KMS-11 (cell line): ENCODE results near the gene CWF19L1.

Experiments used
- H2AFZ ChIP-seq: fragments of 200-600 bp; sonication (generic); 2 replicates; pipeline ENCODE4 v1.6.1; 2016; ENCODE audit warnings: antibody characterized with exemption, mixed run types, low read depth
- H3K27ac ChIP-seq: fragments of 200-600 bp; sonication (generic); 2 replicates; pipeline ENCODE4 v1.6.1; 2016; ENCODE audit warnings: mild to moderate bottlenecking, mixed run types
- H3K27me3 ChIP-seq: fragments of 200-600 bp; sonication (generic); 2 replicates; pipeline ENCODE4 v1.6.1; 2017; ENCODE audit warnings: mild to moderate bottlenecking, low read depth, mixed run types, moderate library complexity; ENCODE audit not compliant: insufficient read depth
- H3K36me3 ChIP-seq: fragments of 200-600 bp; sonication (generic); 2 replicates; pipeline ENCODE4 v1.6.1; 2017; ENCODE audit warnings: mild to moderate bottlenecking, mixed run types; ENCODE audit not compliant: insufficient read depth
- H3K4me1 ChIP-seq: fragments of 200-600 bp; sonication (generic); 2 replicates; pipeline ENCODE4 v1.6.1; 2016; ENCODE audit warnings: mild to moderate bottlenecking, low read depth, mixed run types; ENCODE audit not compliant: poor library complexity, severe bottlenecking
- H3K4me2 ChIP-seq: fragments of 200-600 bp; sonication (generic); 2 replicates; pipeline ENCODE4 v1.7.0; 2016; ENCODE audit warnings: mild to moderate bottlenecking, mixed run types
- H3K4me3 ChIP-seq: fragments of 200-600 bp; sonication (generic); IDR thresholded peaks from 2 replicates; pipeline ENCODE4 v1.6.1; 2017; ENCODE audit warnings: low read depth, low read length, mixed read lengths; ENCODE audit not compliant: insufficient read depth
- H3K79me2 ChIP-seq: fragments of 200-600 bp; sonication (generic); 2 replicates; pipeline ENCODE4 v1.6.1; 2016; ENCODE audit warnings: low read depth, mixed run types; ENCODE audit not compliant: insufficient read depth
- H3K9ac ChIP-seq: fragments of 200-600 bp; sonication (generic); 2 replicates; pipeline ENCODE4 v1.6.1; 2016; ENCODE audit warnings: mild to moderate bottlenecking, mixed run types
- H4K20me1 ChIP-seq: fragments of 200-600 bp; sonication (generic); 2 replicates; pipeline ENCODE4 v1.6.1; 2016; ENCODE audit warnings: mild to moderate bottlenecking, mixed run types; ENCODE audit not compliant: insufficient read depth
- CTCF ChIP-seq: fragments of 200-600 bp; sonication (generic); conservative IDR thresholded peaks from 2 replicates; pipeline ENCODE4 v1.6.1; 2017; ENCODE audit warnings: low read depth, mild to moderate bottlenecking, antibody characterized with exemption, low read length, moderate library complexity, mixed read lengths

The CWF19L1 gene

GRCh38 chr10:100209303-100209702, 58.1 kb downstream of the CWF19L1 start:
- no peak overlapping the region for H3K27ac ChIP-seq
- no peak overlapping the region for H3K4me2 ChIP-seq
- H3K4me1 ChIP-seq, result no peaks in the 10 kb centered on the region
- no peak overlapping the region for H3K4me3 ChIP-seq
- no peaks in the 10 kb centered on the region for H3K36me3 ChIP-seq
- H2AFZ ChIP-seq, result no peak overlapping the region
- no peak overlapping the region for H3K9ac ChIP-seq
- TF ChIP-seq CTCF, result no peak
- H3K79me2 ChIP-seq, result no peaks in the 10 kb centered on the region
- no peaks in the 10 kb centered on the region for H3K27me3 ChIP-seq
- H4K20me1 ChIP-seq, result no peaks in the 10 kb centered on the region

- H3K9ac ChIP-seq, result no peak overlapping the region
Observed at GRCh38 chr10:100208276-100208675, 59.2 kb downstream of the CWF19L1 start.

GRCh38 chr10:100204370-100204769, 63.1 kb downstream of the CWF19L1 start:
- Histone ChIP-seq H3K4me2 (no peak overlapping the region), H3K79me2 (no peaks in the 10 kb centered on the region), H3K4me3 (no peak overlapping the region), H3K27me3 (no peaks in the 10 kb centered on the region), H3K27ac (no peak overlapping the region), H4K20me1 (no peaks in the 10 kb centered on the region), H3K4me1 (no peaks in the 10 kb centered on the region), H2AFZ (no peak overlapping the region), H3K9ac (no peak overlapping the region), H3K36me3 (no peaks in the 10 kb centered on the region; the same call in 1 of the 2 replicates)
- TF ChIP-seq CTCF, result no peak

More at GRCh38 chr10:100208276-100208675, 59.2 kb downstream of the CWF19L1 start:
- Histone ChIP-seq H2AFZ (no peak overlapping the region), H3K27ac (no peak overlapping the region), H3K4me1 (no peaks in the 10 kb centered on the region), H3K4me3 (no peak overlapping the region), H4K20me1 (no peaks in the 10 kb centered on the region), H3K36me3 (no peaks in the 10 kb centered on the region), H3K27me3 (no peaks in the 10 kb centered on the region), H3K4me2 (no peak overlapping the region), H3K79me2 (no peaks in the 10 kb centered on the region)
- no peak for TF ChIP-seq CTCF

GRCh38 chr10:100201549-100201948, 65.9 kb downstream of the CWF19L1 start:
- Histone ChIP-seq H3K4me2 (no peak overlapping the region), H3K36me3 (no peaks in the 10 kb centered on the region; the same call in 1 of the 2 replicates), H3K27me3 (no peaks in the 10 kb centered on the region), H3K79me2 (no peaks in the 10 kb centered on the region), H2AFZ (no peak overlapping the region), H3K4me3 (no peak overlapping the region), H3K9ac (no peak overlapping the region), H4K20me1 (no peaks in the 10 kb centered on the region), H3K4me1 (no peaks in the 10 kb centered on the region), H3K27ac (no peak overlapping the region)
- TF ChIP-seq CTCF, result no peak
